GM21723 (cell line): ENCODE data around the gene BPTF.
"Not testable (repeated sequence)": the region's sequence is repeated elsewhere in the genome, so short reads cannot be mapped to it uniquely, and the experiment has no call there.

Experiments used
- ATAC-seq: cut with Tn5 transposase; IDR thresholded peaks from one replicate; pipeline ENCODE4 v1.9.1; 2021; ENCODE audit warnings: mild to moderate bottlenecking, moderate library complexity; ENCODE audit not compliant: unreplicated experiment

BPTF gene

GRCh38 chr17:67999291-67999911, 174.1 kb downstream of the BPTF start:
- ATAC-seq = no peak

GRCh38 chr17:68004201-68004600, 178.9 kb downstream of the BPTF start:
- no peak for ATAC-seq

- ATAC-seq = no peak
These were observed 181.5 kb downstream of the BPTF start for GRCh38 chr17:68006797-68007196.

GRCh38 chr17:68011199-68011665, 185.9 kb downstream of the BPTF start:
- ATAC-seq = no peak

GRCh38 chr17:68013385-68013784, 188.1 kb downstream of the BPTF start:
- no peak for ATAC-seq

- no peak for ATAC-seq
These were observed 189.9 kb downstream of the BPTF start for GRCh38 chr17:68015081-68015723.

GRCh38 chr17:68016838-68017237, 191.5 kb downstream of the BPTF start:
- no peak for ATAC-seq

GRCh38 chr17:68018493-68018892, 193.2 kb downstream of the BPTF start:
- ATAC-seq = not testable (repeated sequence)

GRCh38 chr17:68019336-68019674, 194.0 kb downstream of the BPTF start:
- ATAC-seq = no peak

GRCh38 chr17:68019675-68020408, 194.5 kb downstream of the BPTF start:
- peak; percentile 86 for ATAC-seq

- ATAC-seq = no peak
These were observed 195.1 kb downstream of the BPTF start for GRCh38 chr17:68020409-68020756.

- not testable (repeated sequence) for ATAC-seq
These were observed 195.5 kb downstream of the BPTF start for GRCh38 chr17:68020791-68021190.

GRCh38 chr17:68021963-68022362, 196.7 kb downstream of the BPTF start:
- no peak for ATAC-seq

GRCh38 chr17:68022547-68022946, 197.2 kb downstream of the BPTF start:
- not testable (repeated sequence) for ATAC-seq

GRCh38 chr17:68029512-68030215, 204.4 kb downstream of the BPTF start:
- ATAC-seq = no peak
